ENCODE measurements around the gene GLUD1. TPM values are rescaled to one million over a fixed set of nuclear protein-coding genes. Genes with fewer than 3 reads are reported as not detected.
"Not testable (repeated sequence)": the region's sequence is repeated elsewhere in the genome, so short reads cannot be mapped to it uniquely, and the experiment has no call there.

GLUD1 gene
- total RNA-seq, 2 donors from 2014 or later: 154 to 437 TPM

DNA sequence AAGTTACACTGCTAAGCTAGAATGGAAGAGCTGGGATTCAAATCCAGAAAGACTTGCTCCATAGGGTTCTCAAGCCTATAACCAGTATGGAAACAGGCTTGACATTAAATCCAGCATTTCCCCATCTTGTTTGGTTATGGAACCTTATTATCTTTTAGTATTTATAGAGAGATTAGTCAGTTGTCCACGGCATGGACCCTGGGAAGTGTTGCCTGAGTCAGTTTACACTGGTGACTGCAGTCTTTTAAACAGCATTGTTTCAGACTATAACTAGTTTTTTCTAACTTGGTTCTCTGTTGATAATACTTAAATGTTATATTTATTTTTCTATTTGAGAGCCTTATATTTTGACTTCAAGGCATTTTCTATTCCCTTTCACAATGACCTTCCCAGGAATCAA, 23.5 kb upstream of the GLUD1 start:
- H3K27ac ChIP-seq; H3K4me3 ChIP-seq; H3K27me3 ChIP-seq (replicated peaks; ENCODE audit: insufficient read depth); intact Hi-C loops (cut with DNase I); H3K4me1 ChIP-seq (replicated peaks); H3K36me3 ChIP-seq; DNase-seq (ENCODE audit: low spot score); H3K9me3 ChIP-seq: not testable (repeated sequence)
- WGBS: 50% methylated on average over 1 of the region's 1 CpG

DNA sequence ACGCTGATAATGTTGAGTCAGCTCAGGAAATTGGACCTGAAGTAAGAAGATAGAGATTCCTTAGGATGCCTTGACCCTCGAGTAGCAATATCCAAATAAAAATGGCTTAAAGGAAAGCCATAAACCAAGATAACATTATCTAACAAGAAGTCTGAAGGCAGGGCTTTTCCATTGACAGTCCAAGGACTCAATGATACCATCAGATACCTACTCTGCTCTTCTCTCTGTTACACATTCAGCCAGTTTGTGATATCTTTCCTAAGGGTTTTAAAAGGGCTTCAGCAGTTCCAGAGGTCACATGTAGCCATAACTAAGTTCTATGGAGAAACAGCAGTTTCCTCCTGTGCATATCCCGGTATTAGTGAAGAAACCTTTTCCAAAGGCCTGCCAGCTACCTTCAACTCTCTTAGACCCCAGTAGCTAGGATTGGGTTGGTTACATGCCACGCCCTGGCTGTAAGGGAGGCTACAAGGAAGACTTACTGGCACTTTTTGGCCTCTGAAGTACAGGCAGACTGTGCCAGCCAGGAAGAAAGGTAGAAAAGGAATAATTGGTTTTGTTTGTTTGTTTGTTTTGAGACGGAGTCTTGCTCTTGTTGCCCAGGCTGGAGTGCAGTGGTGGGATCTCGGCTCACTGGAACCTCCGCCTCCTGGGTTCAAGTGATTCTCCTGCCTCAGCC, 10.9 kb upstream of the GLUD1 start:
- Histone ChIP-seq H3K27me3 (replicated peaks; ENCODE audit: insufficient read depth) (no peaks in the 10 kb centered on the region), H3K9me3 (no peaks in the 10 kb centered on the region), H3K36me3 (no peaks in the 10 kb centered on the region), H3K4me3 (no peak overlapping the region), H3K27ac (no peak overlapping the region), H3K4me1 (replicated peaks) (no peaks in the 10 kb centered on the region)
- intact Hi-C loops (cut with DNase I): no loop called here
- no peak for TF ChIP-seq POLR2AphosphoS5 (IDR thresholded peaks at IDR 0.05)
- TF ChIP-seq, protein P1, sequence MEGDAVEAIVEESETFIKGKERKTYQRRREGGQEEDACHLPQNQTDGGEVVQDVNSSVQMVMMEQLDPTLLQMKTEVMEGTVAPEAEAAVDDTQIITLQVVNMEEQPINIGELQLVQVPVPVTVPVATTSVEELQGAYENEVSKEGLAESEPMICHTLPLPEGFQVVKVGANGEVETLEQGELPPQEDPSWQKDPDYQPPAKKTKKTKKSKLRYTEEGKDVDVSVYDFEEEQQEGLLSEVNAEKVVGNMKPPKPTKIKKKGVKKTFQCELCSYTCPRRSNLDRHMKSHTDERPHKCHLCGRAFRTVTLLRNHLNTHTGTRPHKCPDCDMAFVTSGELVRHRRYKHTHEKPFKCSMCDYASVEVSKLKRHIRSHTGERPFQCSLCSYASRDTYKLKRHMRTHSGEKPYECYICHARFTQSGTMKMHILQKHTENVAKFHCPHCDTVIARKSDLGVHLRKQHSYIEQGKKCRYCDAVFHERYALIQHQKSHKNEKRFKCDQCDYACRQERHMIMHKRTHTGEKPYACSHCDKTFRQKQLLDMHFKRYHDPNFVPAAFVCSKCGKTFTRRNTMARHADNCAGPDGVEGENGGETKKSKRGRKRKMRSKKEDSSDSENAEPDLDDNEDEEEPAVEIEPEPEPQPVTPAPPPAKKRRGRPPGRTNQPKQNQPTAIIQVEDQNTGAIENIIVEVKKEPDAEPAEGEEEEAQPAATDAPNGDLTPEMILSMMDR (IDR thresholded peaks at IDR 0.05): no peak
- 88% methylated on average over 7 of the region's 7 CpGs for WGBS
- no peak for DNase-seq (ENCODE audit: low spot score)

DNA sequence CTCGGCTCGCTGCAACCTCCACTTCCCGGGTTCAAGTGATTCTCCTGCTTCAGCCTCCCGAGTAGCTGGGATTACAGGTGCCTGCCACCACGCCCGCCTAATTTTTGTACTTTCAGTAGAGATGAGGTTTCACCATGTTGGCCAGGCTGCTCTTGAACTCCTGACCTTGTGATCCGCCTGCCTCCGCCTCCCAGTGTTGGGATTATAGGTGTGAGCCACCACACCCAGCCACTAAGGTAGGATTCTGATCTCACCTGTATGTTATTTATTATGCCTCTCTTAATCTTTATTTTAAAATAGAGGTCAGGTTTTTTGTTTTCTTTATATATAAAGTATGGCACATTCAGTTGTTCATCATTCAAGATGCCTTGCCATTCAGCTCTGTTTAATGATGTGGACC, 10.1 kb upstream of the GLUD1 start:
- H3K36me3 ChIP-seq; DNase-seq (ENCODE audit: low spot score); intact Hi-C loops (cut with DNase I); H3K27me3 ChIP-seq (replicated peaks; ENCODE audit: insufficient read depth); H3K4me1 ChIP-seq (replicated peaks); H3K4me3 ChIP-seq; H3K27ac ChIP-seq; H3K9me3 ChIP-seq: not testable (repeated sequence)
- 87% methylated on average over 8 of the region's 8 CpGs for WGBS

DNA sequence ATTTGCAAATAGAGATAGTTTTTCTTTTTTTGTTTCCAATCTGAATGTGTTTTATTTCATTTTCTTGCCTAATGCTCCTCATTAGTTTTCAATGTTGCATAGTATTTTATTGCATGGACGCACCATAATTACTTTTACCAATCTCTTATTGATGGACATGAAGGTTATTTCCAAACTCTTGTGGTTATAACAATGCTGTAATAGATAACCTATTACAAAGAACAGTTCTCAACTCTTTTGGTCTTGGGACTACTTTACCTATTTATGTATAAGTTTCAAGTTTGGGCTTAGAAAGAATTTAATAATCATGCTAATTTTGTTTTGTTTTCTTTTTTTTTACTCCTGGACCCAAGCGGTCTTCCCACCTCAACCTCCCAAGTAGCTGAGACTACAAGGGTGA, 7.4 kb upstream of the GLUD1 start:
- intact Hi-C loops (cut with DNase I): no loop called here
- H3K9me3 ChIP-seq: no peaks in the 10 kb centered on the region
- no peaks in the 10 kb centered on the region for H3K36me3 ChIP-seq
- TF ChIP-seq, protein P1 (IDR thresholded peaks at IDR 0.05): no peak
- no peak for TF ChIP-seq POLR2A (IDR thresholded peaks at IDR 0.05)
- H3K27me3 ChIP-seq (replicated peaks; ENCODE audit: insufficient read depth): no peaks in the 10 kb centered on the region
- DNase-seq (ENCODE audit: low spot score): no peak
- no peak overlapping the region for H3K4me3 ChIP-seq
- 99% methylated on average over 2 of the region's 2 CpGs for WGBS
- no peak overlapping the region for H3K27ac ChIP-seq
- H3K4me1 ChIP-seq (replicated peaks): no peaks in the 10 kb centered on the region

DNA sequence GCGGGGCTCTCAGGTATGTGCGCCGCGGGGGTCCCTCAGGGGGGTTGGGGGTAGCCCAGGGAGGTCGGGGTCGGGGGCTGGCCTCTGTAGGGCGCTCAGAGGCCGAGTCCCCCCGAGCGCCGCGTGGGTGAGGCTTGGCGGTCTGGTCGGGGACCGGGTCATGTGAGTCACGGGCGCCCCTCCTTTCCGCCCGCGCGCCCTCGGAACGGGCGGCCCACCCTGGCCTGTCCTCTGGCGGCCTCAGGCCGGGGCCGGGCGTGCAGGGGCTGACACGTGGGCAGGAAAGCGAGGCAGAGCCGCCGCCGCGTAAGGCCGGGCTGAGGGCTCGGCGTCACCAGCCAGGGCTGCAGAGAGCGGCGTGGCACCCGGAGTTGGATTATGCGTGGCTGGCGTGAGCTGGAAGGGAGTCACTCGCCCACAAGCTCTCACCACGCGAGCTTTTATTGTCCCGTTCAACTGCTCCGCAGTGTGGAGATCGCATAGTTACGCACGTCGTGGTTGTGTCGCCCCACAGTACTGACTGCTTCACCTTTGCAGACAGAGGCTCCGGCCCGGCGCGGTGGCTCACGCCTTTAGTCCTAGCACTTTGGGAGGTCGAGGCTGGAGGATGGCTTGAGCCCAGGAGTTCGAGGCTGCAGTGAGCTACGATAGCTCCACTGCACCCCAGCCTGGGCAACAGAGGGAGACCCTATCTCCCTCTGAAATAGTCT, 748 bp upstream of the GLUD1 start:
- intact Hi-C loops (cut with DNase I): loop anchor here (2.0 to 10.0 kb wide), 2 partner anchors 125 to 411 kb away; no protein-coding TSS in a partner anchor
- TF ChIP-seq POLR2AphosphoS5 (IDR thresholded peaks at IDR 0.05) (peak; percentile 29), POLR2A (IDR thresholded peaks at IDR 0.05) (peak; percentile 37)
- TF ChIP-seq, protein P1 (IDR thresholded peaks at IDR 0.05): peak in 1 of 4 experiments; percentile 12
- Histone ChIP-seq H3K27ac (peak overlapping the region; percentile 94 to 96), H3K27me3 (replicated peaks; ENCODE audit: insufficient read depth) (no peaks in the 10 kb centered on the region), H3K4me3 (peak overlapping the region; percentile 83 to 86), H3K4me1 (replicated peaks) (no peaks in the 10 kb centered on the region), H3K36me3 (no peaks in the 10 kb centered on the region), H3K9me3 (no peaks in the 10 kb centered on the region)
- 1% methylated on average over 26 of the region's 60 CpGs for whole genome bisulfite sequencing
- peak; percentile 55 for DNase-seq (ENCODE audit: low spot score)
